NCI-H1105 treated with DMSO at 0.1 percent for 48 hours (cell line): Measurements from ENCODE around the gene CYP39A1.

Experiments used
- DNase-seq: peaks from one replicate; lab custom pipeline; 2025; lab: John Stamatoyannopoulos, UW

Gene CYP39A1

GRCh38 chr6:46511320-46511719, 141.3 kb downstream of the CYP39A1 start:
- DNase-seq, result no peak

GRCh38 chr6:46510651-46511050, 142.0 kb downstream of the CYP39A1 start:
- no peak for DNase-seq

- no peak for DNase-seq
These were observed 142.6 kb downstream of the CYP39A1 start for GRCh38 chr6:46509981-46510510.

GRCh38 chr6:46509063-46509462, 143.6 kb downstream of the CYP39A1 start:
- DNase-seq, result no peak

- no peak for DNase-seq
These were observed 145.2 kb downstream of the CYP39A1 start for GRCh38 chr6:46507426-46507825.

GRCh38 chr6:46505693-46506512, 146.7 kb downstream of the CYP39A1 start:
- DNase-seq, result no peak

- no peak for DNase-seq
These were observed 148.4 kb downstream of the CYP39A1 start for GRCh38 chr6:46504242-46504641.

GRCh38 chr6:46502486-46503119, 150.0 kb downstream of the CYP39A1 start:
- no peak for DNase-seq

GRCh38 chr6:46501136-46502089, 151.2 kb downstream of the CYP39A1 start:
- no peak for DNase-seq

GRCh38 chr6:46500382-46500781, 152.2 kb downstream of the CYP39A1 start:
- DNase-seq, result no peak
